Right lung (tissue), 10 donors: ENCODE results near the gene PIGQ. TPM values are rescaled to one million over a fixed set of nuclear protein-coding genes. Genes with fewer than 3 reads are reported as not detected.

Experiments used
- DNase-seq, 2 donors: peaks; one replicate each; pipeline ENCODE4 v3.0.0-alpha.2; 2013
- long read RNA-seq, 8 donors: transcript quantifications; one replicate each; lab custom pipeline, GENCODE V29; 2026
- polyA plus RNA-seq, 5 donors: library from polyadenylated mRNA; unstranded; fragments of 120-200 nt; gene quantifications; one replicate each; pipeline versions ENCODE4 v1.2.1 to v1.2.3, GENCODE V29; 2013; ENCODE audit warnings: inconsistent platforms in 1 of 5, low replicate concordance in 1 of 5; ENCODE audit not compliant: insufficient read length in 5 of 5, insufficient read depth in 1 of 5

The PIGQ gene
- 10 to 100 TPM; 28.8 to 48.1 (median 35.6) TPM for polyA plus RNA-seq
- long read RNA-seq, donor 1, transcript PIGQ-203 (11 exons, 3,006 nt) = minor isoform, 7 of 34 reads
- long read RNA-seq, donor 1, transcript PIGQ-216 (1 exons, 1,046 nt) = major isoform, 19 of 34 reads
- long read RNA-seq, donor 1, partial matches to known transcripts = 0 of 34 reads
- long read RNA-seq, donor 1, other reads (novel, unspliced or antisense) = 0 of 34 reads
- long read RNA-seq, donor 2, transcript PIGQ-210 (2 exons, 1,775 nt) = major isoform, 12 of 18 reads
- long read RNA-seq, donor 2, transcript PIGQ-216 (1 exons, 1,046 nt) = minor isoform, 6 of 18 reads
- long read RNA-seq, donor 2, partial matches to known transcripts = 0 of 18 reads
- long read RNA-seq, donor 2, other reads (novel, unspliced or antisense) = 0 of 18 reads
- long read RNA-seq, donor 3, transcript PIGQ-210 (2 exons, 1,775 nt) = minor isoform, 10 of 35 reads
- long read RNA-seq, donor 3, transcript PIGQ-216 (1 exons, 1,046 nt) = major isoform, 19 of 35 reads
- long read RNA-seq, donor 3, partial matches to known transcripts = 0 of 35 reads
- long read RNA-seq, donor 3, other reads (novel, unspliced or antisense) = 0 of 35 reads
- long read RNA-seq, donor 4, transcript PIGQ-210 (2 exons, 1,775 nt) = minor isoform, 6 of 24 reads
- long read RNA-seq, donor 4, transcript PIGQ-216 (1 exons, 1,046 nt) = major isoform, 14 of 24 reads
- long read RNA-seq, donor 4, partial matches to known transcripts = 0 of 24 reads
- long read RNA-seq, donor 4, other reads (novel, unspliced or antisense) = 0 of 24 reads
- long read RNA-seq, donor 5, transcript PIGQ-203 (11 exons, 3,006 nt) = minor isoform, 6 of 27 reads
- long read RNA-seq, donor 5, transcript PIGQ-216 (1 exons, 1,046 nt) = major isoform, 13 of 27 reads
- long read RNA-seq, donor 5, partial matches to known transcripts = 0 of 27 reads
- long read RNA-seq, donor 5, other reads (novel, unspliced or antisense) = 0 of 27 reads
- long read RNA-seq, donor 6, transcript PIGQ-216 (1 exons, 1,046 nt) = major isoform, 17 of 41 reads
- long read RNA-seq, donor 6, transcript PIGQ-210 (2 exons, 1,775 nt) = minor isoform, 13 of 41 reads
- long read RNA-seq, donor 6, partial matches to known transcripts = 0 of 41 reads
- long read RNA-seq, donor 6, other reads (novel, unspliced or antisense) = 0 of 41 reads
- long read RNA-seq, donor 7, transcript PIGQ-203 (11 exons, 3,006 nt) = minor isoform, 6 of 33 reads
- long read RNA-seq, donor 7, transcript PIGQ-210 (2 exons, 1,775 nt) = minor isoform, 6 of 33 reads
- long read RNA-seq, donor 7, transcript PIGQ-216 (1 exons, 1,046 nt) = major isoform, 16 of 33 reads
- long read RNA-seq, donor 7, partial matches to known transcripts = 0 of 33 reads
- long read RNA-seq, donor 7, other reads (novel, unspliced or antisense) = 0 of 33 reads
- long read RNA-seq, donor 8, transcript PIGQ-216 (1 exons, 1,046 nt) = major isoform, 9 of 16 reads
- long read RNA-seq, donor 8, partial matches to known transcripts = 0 of 16 reads
- long read RNA-seq, donor 8, other reads (novel, unspliced or antisense) = 0 of 16 reads

GRCh38 chr16:569445-570254, at the start of gene PIGQ:
PIGQ (plus strand) TSS chr16:569968; CDS start chr16:574075, 4,107 bp downstream.
- DNase-seq = peak; percentile 45 to 76

- no peak for DNase-seq
These were observed 48.9 kb upstream of the PIGQ start for GRCh38 chr16:520847-521246.

GRCh38 chr16:521381-522210, 48.2 kb upstream of the PIGQ start:
- no peak for DNase-seq

GRCh38 chr16:522320-523096, 47.3 kb upstream of the PIGQ start:
- DNase-seq = no peak

GRCh38 chr16:523097-523741, 46.5 kb upstream of the PIGQ start:
- no peak for DNase-seq

- DNase-seq = no peak
These were observed 45.3 kb upstream of the PIGQ start for GRCh38 chr16:524274-525040.

- no peak for DNase-seq
These were observed 44.6 kb upstream of the PIGQ start for GRCh38 chr16:525123-525519.

- DNase-seq = no peak
These were observed 44.1 kb upstream of the PIGQ start for GRCh38 chr16:525520-526180.

- DNase-seq = no peak
These were observed 43.4 kb upstream of the PIGQ start for GRCh38 chr16:526181-527014.

GRCh38 chr16:527015-527903, 42.5 kb upstream of the PIGQ start, which contains the start of gene CAPN15:
CAPN15 (plus strand) TSS chr16:527712; CDS start chr16:546839, 19,127 bp downstream.
- DNase-seq = peak; percentile 92 to 95

- peak in 1 of 2 donors; percentile 15 for DNase-seq
These were observed 41.4 kb upstream of the PIGQ start for GRCh38 chr16:528111-529011.

- DNase-seq = no peak
These were observed 40.7 kb upstream of the PIGQ start for GRCh38 chr16:529012-529575.
